HEK293T (cell line): ENCODE data around the gene SCN2B.

Experiments
- CTCF ChIA-PET: fragments of 350-600 bp; formaldehyde crosslinking; extraction: SDS; loops from one replicate; lab custom pipeline; 2021; ENCODE audit warnings: antibody characterized with exemption, inconsistent platforms; lab: Yijun Ruan, JAX
- POLR2A ChIA-PET: fragments of 350-600 bp; formaldehyde crosslinking; extraction: SDS; loops from one replicate; lab custom pipeline; 2020; ENCODE audit warnings: antibody characterized with exemption, inconsistent platforms; lab: Yijun Ruan, JAX
- DNase-seq: peaks from one replicate; pipeline ENCODE4 v3.0.0; 2012; ENCODE audit warnings: mixed read lengths; ENCODE audit errors: extremely low spot score
- ARNT ChIP-seq: fragments of 450-650 bp; IDR thresholded peaks from 2 replicates; pipeline ENCODE4 v1.6.1; 2017; ENCODE audit warnings: mild to moderate bottlenecking
- BHLHE40 ChIP-seq: fragments of 450-650 bp; IDR thresholded peaks from 2 replicates; pipeline ENCODE4 v1.6.1; 2016; ENCODE audit warnings: mild to moderate bottlenecking, moderate library complexity, borderline replicate concordance
- CTBP1 ChIP-seq: fragments of 450-650 bp; IDR thresholded peaks from 2 replicates; pipeline ENCODE4 v1.6.1; 2016; ENCODE audit warnings: borderline replicate concordance
- ELF4 ChIP-seq: fragments of 450-650 bp; IDR thresholded peaks from 2 replicates; pipeline ENCODE4 v1.6.1; 2017; ENCODE audit warnings: antibody characterized with exemption
- FOXA1 ChIP-seq: fragments of 450-650 bp; IDR thresholded peaks from 2 replicates; pipeline ENCODE4 v1.6.1; 2016; ENCODE audit warnings: mild to moderate bottlenecking
- FOXK2 ChIP-seq: fragments of 450-650 bp; IDR thresholded peaks from 2 replicates; pipeline ENCODE4 v1.6.1; 2016; ENCODE audit warnings: mild to moderate bottlenecking
- FOXM1 ChIP-seq: fragments of 450-650 bp; IDR thresholded peaks from 2 replicates; pipeline ENCODE4 v1.6.1; 2017; ENCODE audit warnings: mild to moderate bottlenecking, borderline replicate concordance
- HDGF ChIP-seq: fragments of 450-650 bp; IDR thresholded peaks from 2 replicates; pipeline ENCODE4 v1.6.1; 2017; ENCODE audit warnings: antibody characterized with exemption, borderline replicate concordance
- L3MBTL2 ChIP-seq: fragments of 450-650 bp; conservative IDR thresholded peaks from 2 replicates; pipeline ENCODE4 v1.6.1; 2016; ENCODE audit warnings: mild to moderate bottlenecking
- LEF1 ChIP-seq: fragments of 450-650 bp; IDR thresholded peaks from 2 replicates; pipeline ENCODE4 v1.6.1; 2017; ENCODE audit warnings: mild to moderate bottlenecking, borderline replicate concordance
- NFRKB ChIP-seq: fragments of 450-650 bp; IDR thresholded peaks from 2 replicates; pipeline ENCODE4 v1.6.1; 2016; ENCODE audit warnings: mild to moderate bottlenecking, moderate library complexity
- PKNOX1 ChIP-seq: fragments of 450-650 bp; IDR thresholded peaks from 2 replicates; pipeline ENCODE4 v1.6.1; 2016
- SP1 ChIP-seq: fragments of 450-650 bp; IDR thresholded peaks from 2 replicates; pipeline ENCODE4 v1.6.1; 2017
- SUZ12 ChIP-seq: fragments of 450-650 bp; IDR thresholded peaks from 2 replicates; pipeline ENCODE4 v1.6.1; 2016; ENCODE audit warnings: mild to moderate bottlenecking
- TARDBP ChIP-seq: fragments of 450-650 bp; IDR thresholded peaks from 2 replicates; pipeline ENCODE4 v1.6.1; 2016
- ZNF384 ChIP-seq: fragments of 450-650 bp; IDR thresholded peaks from 2 replicates; pipeline ENCODE4 v1.6.1; 2016

Gene SCN2B

GRCh38 chr11:118144301-118145268, 31.9 kb downstream of the SCN2B start:
- no peak for DNase-seq
- no peak for TF ChIP-seq LEF1
- no peak for TF ChIP-seq ELF4
- no peak for TF ChIP-seq FOXK2
- no peak for TF ChIP-seq CTBP1
- no peak for TF ChIP-seq FOXA1
- TF ChIP-seq SUZ12 = no peak
- TF ChIP-seq HDGF = no peak
- TF ChIP-seq BHLHE40 = no peak
- TF ChIP-seq FOXM1 = no peak
- no peak for TF ChIP-seq SP1
- no peak for TF ChIP-seq TARDBP
- no peak for TF ChIP-seq ARNT
- no peak for TF ChIP-seq L3MBTL2
- TF ChIP-seq NFRKB = no peak
- TF ChIP-seq PKNOX1 = no peak
- TF ChIP-seq ZNF384 = no peak
- ChIA-PET POLR2A (no interaction called here), CTCF (interaction anchor here (0.6 to 4.6 kb wide), 4 partner anchors 12 to 54 kb away, joined by 3 to 28 read pairs (median 3); partner anchors contain the start of gene SCN2B)

GRCh38 chr11:118143661-118144185, 32.7 kb downstream of the SCN2B start:
- TF ChIP-seq HDGF (no peak), ARNT (no peak), BHLHE40 (no peak), TARDBP (no peak), LEF1 (no peak), FOXK2 (no peak), ZNF384 (no peak), FOXM1 (no peak), L3MBTL2 (no peak), NFRKB (no peak), SP1 (no peak), PKNOX1 (no peak), CTBP1 (no peak), SUZ12 (no peak), ELF4 (no peak), FOXA1 (no peak)
- ChIA-PET CTCF (interaction anchor here (4.6 kb wide), 1 partner anchor 27 kb away, joined by 28 read pairs; no protein-coding TSS in a partner anchor), POLR2A (no interaction called here)
- DNase-seq = no peak

- ChIA-PET POLR2A (no interaction called here), CTCF (interaction anchor here (4.6 kb wide), 1 partner anchor 28 kb away, joined by 28 read pairs; no protein-coding TSS in a partner anchor)
- TF ChIP-seq L3MBTL2 (no peak), TARDBP (no peak), FOXA1 (no peak)
- no peak for DNase-seq
These were observed 33.6 kb downstream of the SCN2B start for GRCh38 chr11:118142809-118143208.

GRCh38 chr11:118142081-118142480, 34.4 kb downstream of the SCN2B start:
- CTCF ChIA-PET = interaction anchor here (0.6 to 4.6 kb wide), 2 partner anchors 29 kb away, joined by 3 to 28 read pairs; no protein-coding TSS in a partner anchor
- TF ChIP-seq SUZ12 (no peak), ZNF384 (no peak), L3MBTL2 (no peak), CTBP1 (no peak), NFRKB (no peak), FOXM1 (no peak), LEF1 (no peak)
- DNase-seq = no peak
- POLR2A ChIA-PET = no interaction called here

- ChIA-PET CTCF (no interaction called here), POLR2A (no interaction called here)
- no peak for DNase-seq
- TF ChIP-seq LEF1 (no peak), ELF4 (no peak), FOXM1 (no peak), ARNT (no peak), FOXA1 (no peak), PKNOX1 (no peak), HDGF (no peak), BHLHE40 (no peak), TARDBP (no peak), L3MBTL2 (no peak), SUZ12 (no peak), ZNF384 (no peak)
These were observed 36.9 kb downstream of the SCN2B start for GRCh38 chr11:118139578-118139977.
